Measurements from ENCODE around the gene SIGLEC7.

DNA sequence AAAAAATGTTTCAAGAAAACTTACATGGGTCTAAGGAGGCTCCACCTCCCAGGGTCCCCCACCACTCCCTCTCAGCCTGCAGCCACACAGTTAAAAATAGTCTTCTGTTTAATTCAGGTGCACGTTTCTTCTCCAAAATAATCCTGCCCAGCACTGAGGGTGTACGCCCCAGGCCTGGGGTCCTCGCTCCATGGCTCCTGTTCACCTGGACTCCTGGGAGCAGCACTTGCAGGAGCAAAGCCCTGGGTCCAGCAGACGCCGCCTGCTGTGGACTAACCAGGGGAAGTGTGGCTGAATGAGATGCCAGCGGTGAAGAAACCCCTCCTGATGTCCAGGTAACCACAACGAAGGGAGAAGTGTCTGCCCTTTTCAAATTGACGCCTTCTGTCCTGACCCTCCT lies 41.5 kb downstream of the SIGLEC7 start:
- TF ChIP-seq EZH2 (IDR thresholded peaks at IDR 0.05; ENCODE audit: insufficient read depth, poor library complexity, severe bottlenecking), result no peak
- no peak for TF ChIP-seq EZH2phosphoT487 (IDR thresholded peaks at IDR 0.05; ENCODE audit: insufficient read depth, low read depth)

All from GM23248 (cell line).